GM18519 (cell line): Measurements from ENCODE around the gene MSLN.

ENCODE experiments used
- ATAC-seq: cut with Tn5 transposase; IDR thresholded peaks from one replicate; pipeline ENCODE4 v1.9.1; 2021; ENCODE audit warnings: mild to moderate bottlenecking, moderate library complexity; ENCODE audit not compliant: unreplicated experiment, low FRiP score

Gene MSLN

DNA sequence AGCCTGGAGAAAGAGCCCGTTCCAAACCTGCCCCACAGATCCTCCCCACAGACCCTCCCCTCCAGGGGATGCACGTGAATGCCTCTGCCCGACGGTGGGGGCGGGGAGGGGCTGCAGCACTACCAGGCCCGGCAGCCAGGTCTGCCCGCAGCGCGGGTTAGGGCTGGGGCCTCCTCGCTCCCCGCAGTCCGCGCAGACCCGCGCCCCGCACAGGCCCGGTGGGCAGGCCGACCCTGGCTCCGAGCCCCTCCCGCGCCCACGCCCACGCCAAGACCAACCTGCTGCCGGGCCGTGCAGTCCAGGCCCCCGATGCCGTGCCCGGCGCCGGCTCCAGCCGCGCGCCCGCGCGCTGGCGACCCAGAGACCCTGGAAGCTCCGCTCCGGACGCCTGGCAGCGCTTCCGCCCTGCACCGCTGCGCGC lies 27.5 kb downstream of the MSLN start, which contains the start of gene RPUSD1:
Gene RPUSD1, minus strand, starts transcription at position 404 of the 421 bp plus-strand sequence. CDS start 644 bp downstream, outside the sequence.
- no peak for ATAC-seq

DNA sequence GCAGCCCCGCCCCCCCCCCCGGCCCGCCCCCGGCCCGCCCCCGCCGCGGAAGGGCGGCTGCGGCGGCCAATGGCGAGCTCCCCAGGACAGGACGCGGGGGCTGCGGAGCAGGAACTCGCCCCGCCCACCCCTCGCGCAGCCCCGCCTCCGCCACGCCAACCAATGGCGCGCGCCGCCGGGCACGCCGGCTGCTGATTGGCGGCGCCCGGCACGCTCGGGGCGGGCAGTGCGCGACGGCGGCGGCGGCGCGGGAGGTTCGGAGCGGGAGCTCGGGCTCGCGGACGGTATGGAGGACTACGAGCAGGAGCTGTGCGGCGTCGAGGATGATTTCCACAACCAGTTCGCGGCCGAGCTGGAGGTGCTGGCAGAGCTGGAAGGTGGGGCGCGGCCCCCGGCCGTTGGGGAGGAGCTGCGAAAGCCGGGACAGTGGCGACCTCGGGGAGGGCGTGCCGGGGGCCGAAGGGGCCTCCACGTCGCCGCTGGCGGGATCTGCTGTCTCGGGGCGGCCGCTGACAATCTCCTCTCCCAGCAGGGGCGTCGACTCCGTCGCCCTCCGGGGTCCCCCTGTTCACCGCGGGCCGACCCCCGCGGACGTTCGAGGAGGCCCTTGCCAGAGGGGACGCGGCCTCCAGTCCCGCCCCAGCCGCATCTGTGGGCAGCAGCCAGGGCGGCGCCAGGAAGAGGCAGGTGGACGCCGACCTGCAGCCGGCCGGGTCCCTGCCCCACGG lies 28.0 kb downstream of the MSLN start, which contains the start of gene CHTF18:
Gene CHTF18, plus strand, starts transcription at position 222 of the 728 bp plus-strand sequence. Its CDS starts 65 bp downstream, at position 287.
- ATAC-seq = peak; percentile 52

DNA sequence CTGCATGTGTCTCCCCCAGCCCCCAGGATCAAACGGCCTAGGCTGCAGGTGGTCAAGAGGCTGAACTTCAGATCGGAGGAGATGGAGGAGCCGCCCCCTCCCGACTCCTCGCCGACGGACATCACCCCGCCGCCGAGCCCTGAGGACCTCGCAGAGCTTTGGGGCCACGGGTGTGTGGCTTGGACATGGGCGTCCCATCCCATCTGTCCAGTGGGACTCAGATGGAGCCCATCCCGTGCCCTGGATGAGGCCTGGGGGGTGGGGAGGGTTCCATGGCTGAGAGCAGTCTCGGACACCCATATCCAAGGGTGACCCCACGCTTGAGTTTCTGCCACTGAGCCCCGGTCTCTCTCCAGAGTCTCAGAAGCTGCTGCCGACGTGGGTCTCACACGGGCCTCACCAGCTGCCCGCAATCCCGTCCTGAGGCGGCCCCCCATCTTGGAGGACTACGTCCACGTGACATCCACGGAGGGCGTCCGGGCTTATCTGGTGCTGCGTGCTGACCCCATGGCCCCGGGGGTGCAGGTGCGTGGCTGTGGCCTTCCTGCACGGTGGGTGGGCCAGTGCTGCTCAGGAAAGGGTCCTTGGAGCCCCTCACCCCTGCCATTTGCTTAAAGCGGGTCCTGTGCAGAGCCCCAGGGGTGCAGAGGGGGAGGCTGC lies 28.8 kb downstream of the MSLN start:
- no peak for ATAC-seq

DNA sequence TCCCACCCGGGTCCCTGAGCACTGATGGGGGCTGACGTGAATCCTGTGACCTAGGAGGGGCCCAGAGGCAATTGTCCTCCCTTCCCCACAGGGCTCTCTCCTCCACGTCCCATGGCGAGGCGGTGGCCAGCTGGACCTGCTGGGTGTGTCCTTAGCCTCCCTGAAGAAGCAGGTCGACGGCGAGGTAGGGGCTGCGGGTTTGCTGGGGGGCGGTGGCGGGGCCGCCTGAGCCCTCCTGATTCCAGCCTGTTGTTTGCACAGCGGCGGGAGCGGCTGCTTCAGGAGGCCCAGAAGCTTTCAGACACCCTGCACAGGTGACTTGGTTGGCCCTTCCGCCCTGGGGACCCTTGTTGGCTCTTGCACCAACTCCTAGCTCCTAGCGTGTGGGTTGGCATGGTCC lies 29.6 kb downstream of the MSLN start:
- ATAC-seq = no peak

DNA sequence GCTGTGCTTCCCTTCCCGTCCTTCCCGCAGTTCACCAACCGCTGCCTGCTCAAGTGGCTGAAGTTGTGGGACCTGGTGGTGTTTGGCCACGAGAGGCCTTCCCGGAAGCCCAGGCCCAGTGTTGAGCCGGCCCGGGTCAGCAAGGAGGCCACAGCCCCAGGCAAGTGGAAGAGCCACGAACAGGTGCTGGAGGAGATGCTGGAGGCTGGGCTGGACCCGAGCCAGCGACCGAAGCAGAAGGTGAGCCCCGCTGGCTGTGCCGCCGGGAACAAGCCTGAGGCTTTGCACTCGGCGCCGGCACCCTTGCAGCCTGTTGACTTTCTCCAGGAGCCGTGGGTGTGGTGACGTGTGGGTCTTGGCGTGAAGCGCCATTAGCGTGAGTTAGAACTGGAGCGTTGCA lies 30.6 kb downstream of the MSLN start:
- ATAC-seq = no peak

DNA sequence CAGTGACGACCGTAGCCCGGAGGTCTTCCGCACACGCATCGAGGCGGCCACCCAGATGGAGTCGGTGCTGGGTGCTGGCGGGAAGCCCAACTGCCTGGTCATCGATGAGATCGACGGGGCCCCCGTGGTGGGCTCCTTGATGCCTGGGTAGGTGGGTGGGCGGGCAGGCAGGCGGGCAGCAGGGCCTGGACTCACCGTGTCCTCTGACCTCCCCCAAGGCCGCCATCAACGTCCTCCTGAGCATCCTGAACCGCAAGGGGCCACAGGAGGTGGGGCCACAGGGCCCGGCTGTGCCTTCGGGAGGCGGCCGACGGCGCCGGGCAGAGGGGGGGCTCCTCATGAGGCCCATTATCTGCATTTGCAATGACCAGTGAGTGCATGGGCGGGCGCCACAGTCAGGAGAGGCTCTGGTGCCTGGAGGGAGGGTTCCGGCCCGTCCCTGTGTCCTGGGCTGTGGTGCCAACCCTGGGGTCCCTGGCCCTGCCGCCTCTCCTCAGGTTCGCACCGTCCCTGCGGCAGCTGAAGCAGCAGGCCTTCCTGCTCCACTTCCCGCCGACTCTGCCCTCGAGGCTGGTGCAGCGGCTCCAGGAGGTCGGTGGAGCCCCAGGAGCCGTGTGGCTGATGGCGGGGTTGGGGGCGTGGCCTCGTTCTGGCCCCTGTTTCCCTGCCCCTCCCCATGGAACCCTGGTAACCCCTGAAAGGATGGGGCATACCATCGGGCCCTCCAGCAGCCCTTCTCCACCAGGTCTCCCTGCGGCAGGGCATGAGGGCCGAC lies 31.9 kb downstream of the MSLN start:
- ATAC-seq = no peak

DNA sequence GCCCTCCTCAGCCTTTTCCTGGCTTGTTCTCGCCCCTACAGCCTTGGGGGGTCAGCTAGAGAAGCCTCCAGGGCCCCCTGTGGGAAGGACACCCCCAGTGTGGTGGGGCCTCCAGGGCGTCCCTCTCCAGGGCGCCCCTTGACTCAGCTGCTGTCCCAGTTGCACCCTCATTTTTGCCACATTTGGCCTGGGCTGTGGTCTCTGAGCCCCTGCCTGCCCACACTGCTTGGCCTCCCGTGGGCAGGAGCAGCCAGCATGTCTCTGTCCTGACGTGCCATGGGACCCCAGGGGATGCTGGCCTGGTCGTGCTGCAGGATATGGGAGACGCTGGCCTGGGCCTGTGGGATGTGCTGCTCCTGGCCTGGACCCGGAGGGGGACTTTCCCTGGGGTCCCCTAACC lies 32.9 kb downstream of the MSLN start:
- no peak for ATAC-seq

DNA sequence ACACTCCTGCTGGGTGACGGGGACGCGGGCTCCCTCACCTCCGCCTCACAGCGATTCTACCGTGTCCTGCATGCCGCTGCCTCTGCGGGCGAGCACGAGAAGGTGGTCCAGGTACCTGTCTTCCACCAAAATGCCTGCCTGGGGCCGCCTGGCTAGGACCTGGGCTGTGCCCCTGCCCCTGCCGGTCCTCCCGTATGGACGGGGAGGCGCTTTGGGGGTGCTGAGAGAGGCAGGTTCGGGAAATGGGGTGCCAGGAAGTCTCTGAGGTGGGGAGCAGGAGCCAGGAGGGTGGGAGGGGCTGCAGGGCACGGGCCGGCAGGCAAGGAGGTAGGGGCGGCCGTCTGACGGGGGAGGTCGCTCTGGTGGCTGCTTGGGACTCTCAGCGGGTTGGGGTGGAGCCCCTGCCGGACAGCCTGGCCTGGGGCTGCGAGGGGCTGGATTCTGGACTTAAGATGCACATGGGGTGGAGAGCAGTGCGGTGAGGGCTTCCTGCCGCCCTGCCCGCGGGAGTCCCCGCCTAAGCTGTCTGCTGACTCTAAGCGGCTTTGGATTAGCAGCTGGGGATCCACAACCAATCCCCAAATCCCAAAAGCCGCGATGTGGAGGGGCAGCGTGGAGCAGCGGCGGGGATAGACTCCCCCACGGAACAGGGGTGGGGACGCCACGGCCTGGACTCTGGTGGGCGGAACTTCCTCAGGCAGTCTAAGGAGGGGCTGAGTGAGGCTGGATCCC lies 33.7 kb downstream of the MSLN start:
- ATAC-seq = no peak

DNA sequence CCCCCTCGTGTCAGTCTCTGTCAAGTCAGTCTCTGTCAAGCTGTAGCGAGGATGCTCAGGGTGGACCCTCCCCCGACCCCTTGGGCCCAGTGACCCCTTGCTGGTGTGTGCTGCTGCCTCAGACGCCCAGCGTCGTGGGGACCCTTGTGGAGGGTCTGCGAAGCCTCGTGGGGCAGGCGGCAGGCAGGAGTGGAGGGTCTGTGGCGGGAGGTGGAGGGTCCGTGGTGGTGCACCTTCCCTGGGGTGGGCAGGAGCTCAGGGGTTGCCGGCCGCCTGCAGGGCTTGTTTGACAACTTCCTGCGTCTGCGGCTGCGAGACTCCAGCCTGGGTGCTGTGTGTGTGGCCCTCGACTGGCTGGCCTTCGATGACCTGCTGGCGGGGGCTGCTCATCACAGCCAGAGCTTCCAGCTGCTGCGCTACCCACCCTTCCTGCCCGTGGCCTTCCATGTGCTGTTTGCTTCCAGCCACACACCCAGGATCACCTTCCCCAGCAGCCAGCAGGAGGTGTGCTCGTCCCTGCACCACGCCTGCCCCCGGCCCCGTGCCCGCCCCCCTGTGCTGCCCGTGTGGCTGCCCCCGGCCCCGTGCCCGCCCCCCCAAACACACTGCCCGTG lies 34.4 kb downstream of the MSLN start:
- no peak for ATAC-seq

DNA sequence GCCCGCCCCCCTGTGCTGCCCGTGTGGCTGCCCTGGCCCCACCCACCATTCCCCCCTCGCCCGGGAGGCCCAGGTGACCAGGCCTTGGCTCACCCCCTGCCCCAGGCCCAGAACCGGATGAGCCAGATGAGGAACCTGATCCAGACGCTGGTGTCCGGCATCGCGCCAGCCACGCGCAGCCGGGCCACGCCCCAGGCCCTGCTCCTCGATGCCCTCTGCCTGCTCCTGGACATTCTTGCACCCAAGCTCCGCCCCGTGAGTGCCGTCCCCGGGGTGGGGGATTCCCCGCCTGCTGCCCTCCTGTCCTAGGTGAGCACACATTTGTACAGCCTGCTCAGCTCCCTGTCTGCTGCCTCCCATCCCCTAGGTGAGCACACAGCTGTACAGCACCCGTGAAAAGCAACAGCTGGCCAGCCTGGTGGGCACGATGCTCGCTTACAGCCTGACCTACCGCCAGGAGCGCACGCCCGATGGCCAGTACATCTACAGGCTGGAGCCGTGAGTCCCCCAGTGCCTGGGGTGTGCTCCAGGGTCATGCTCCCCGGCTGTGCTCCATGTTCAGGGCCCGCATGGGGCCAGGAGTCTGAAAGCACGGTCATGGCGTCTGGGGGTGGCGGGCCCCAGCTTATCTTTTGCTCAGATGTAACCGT lies 35.2 kb downstream of the MSLN start:
- ATAC-seq = no peak

DNA sequence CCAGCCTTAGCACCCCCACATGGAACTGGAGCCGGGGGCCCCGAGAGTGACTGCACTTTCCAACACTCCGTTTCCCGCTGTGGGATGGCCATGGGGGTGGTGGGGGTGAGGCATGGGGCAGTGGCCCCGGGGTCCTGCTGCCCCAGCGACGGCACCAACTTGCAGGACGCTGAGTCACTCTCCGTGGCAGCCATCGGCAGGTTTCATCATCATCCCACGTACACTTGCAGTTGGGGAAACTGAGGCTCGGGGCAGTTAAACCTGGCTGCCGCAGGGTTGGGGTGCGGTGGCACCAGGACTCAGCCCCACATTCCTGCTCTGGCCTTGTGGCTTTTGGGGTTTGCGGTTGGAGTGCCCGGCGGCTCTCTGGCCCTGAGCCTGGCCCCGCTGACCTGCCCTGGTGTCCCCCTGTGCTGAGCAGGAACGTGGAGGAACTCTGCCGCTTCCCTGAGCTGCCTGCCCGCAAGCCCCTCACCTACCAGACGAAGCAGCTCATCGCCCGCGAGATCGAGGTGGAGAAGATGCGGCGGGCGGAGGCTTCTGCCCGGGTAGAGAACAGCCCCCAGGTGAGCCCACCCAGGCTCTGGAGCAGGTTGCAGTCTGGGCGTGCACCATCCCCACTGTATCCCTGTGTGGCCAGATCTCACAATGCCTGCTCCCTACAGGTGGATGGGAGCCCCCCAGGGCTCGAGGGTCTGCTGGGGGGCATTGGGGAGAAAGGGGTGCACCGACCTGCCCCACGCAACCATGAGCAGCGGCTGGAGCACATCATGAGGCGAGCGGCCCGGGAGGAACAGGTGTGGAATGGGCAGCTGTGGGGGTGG lies 36.0 kb downstream of the MSLN start:
- no peak for ATAC-seq

DNA sequence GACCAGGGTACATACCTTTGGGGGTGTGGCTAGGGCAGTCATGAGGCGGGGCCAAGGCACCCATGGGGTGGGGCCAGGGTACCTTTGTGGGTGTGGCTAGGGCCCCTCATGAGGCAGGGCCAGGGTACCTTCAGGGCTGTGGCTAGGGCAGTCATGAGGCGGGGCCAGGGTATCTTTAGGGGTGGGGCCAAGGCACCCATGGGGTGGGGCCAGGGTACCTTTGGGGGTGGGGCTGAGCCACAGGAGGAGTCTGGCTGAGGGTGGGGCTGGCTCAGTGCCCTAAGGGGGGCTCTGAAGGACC lies 36.5 kb downstream of the MSLN start:
- no peak for ATAC-seq

DNA sequence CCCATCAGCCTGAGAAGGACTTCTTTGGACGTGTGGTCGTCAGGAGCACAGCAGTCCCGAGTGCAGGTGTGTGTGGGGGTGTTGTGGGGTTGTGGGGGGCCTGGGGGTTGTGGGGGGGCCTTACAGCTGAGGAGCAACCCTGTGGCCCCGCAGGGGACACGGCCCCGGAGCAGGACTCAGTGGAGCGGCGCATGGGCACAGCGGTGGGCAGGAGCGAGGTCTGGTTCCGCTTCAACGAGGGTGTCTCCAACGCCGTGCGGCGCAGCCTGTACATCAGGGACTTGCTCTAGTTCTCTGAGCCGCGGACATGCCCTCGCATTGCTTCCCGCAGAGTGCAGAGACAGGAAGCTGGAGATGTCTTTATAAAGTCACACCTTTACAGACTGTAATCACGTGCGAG lies 37.2 kb downstream of the MSLN start:
- ATAC-seq = no peak

DNA sequence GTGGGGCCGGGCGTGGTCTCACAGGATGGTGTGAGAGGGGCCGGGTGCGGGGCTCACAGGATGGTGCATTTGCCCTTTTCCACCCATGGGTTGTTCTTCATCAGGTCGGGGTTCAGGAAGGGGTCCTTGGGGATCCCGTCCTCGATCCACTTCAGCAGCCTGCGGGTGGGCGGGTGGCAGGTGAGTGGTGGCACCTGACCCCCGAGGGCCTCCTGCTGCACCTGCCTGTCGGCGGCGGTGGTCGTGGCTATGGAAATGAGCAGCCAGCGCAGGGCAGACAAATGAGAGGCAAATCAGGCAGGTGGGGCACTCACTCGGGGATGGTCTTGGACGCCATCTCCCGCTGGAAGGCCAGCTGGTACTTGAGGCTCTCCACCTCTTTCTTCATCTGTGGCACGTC lies 38.1 kb downstream of the MSLN start:
- ATAC-seq = no peak

DNA sequence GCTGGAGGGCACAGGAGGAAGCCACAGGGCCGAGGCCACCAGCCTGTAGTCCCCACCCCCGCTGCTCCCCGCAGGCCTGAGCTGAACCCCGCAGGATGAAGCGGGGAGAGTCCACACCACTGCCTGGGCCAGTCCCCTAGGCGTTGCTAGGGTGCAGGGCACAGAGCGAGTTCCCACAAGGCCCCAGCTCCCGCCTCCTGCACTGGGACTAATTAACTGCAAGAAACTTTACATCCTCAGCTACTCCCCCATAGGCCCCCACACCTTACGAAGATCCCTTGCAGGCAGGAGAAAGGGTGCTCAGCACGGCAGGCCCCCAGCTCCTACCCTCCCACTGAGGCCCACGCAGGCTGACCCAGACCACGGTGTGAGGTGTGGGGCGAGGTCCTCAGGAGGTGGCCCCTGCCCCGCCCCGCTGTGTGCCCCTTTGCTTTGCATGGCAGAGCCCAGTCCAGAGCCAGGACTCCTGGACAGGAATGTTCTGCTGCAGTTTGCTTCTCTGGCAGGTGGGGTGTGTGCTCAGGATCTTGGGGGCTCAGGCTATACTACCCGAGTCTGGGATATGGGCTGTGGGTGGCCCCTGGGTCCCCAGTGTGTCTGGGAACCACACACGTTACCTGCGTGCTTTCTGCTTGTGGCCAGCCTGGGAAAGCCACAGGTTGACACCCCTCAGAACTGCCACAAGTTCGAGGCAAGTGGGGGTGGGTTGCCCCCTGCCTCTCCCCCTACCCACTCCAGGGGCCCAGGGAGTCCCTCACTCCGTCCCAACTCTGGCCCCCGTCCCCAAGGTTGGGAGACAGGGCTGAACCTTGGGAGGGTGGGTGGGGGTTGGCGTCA lies 38.8 kb downstream of the MSLN start:
- ATAC-seq = no peak

DNA sequence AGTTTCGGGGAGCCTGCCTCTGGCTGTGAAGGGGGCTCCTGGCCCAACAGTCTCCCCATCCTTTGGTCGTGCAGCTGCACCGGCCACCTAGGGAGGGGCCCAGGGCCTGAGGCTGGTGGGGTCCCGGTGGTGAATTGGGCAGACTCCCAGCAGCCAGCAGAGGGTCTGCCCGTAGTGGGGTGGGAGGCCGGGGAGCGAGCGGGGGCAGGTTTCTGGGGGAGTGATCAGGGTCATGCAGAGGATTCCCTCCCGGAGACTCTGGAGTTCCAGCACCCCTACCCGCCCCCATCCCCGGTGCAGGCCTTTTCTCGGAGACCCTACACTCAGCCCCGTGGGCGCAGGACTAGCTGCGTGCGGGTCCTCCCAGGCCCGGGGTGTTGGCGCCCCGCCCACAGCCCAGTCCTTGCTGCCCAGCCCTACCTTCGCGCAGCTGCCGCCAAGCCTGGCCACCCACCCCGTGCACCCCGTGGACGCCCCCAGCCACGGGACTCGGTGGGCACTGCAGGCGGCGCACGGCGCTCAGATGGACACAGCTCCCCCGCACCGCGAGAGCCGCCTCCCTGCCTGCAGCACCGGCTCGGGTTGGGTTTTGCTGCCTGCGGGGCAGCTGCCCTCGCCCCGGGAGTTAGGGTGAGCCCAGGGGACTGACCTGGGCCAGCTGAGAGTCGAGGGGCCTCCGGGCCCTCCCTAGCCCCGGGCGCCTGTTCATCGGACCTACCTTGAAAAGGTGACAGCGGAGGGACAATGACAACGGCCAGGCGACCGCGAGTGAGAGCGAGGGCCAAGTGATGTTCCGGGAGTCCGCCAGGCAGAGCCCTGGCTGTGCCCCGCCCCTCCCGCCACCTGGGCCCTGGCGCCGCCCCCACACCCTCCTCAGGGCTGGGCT lies 39.7 kb downstream of the MSLN start, which contains the start of gene GNG13:
Gene GNG13, minus strand, starts transcription at position 787 of the 886 bp plus-strand sequence. CDS start 1,657 bp downstream, outside the sequence.
- ATAC-seq = no peak
